UCSD-AML1 (cell line): ENCODE data around the gene SIX3.

Experiments
- DNase-seq: peaks from one replicate; lab custom pipeline; 2025; ENCODE audit not compliant: unreplicated experiment; lab: John Stamatoyannopoulos, UW

SIX3 gene

DNA sequence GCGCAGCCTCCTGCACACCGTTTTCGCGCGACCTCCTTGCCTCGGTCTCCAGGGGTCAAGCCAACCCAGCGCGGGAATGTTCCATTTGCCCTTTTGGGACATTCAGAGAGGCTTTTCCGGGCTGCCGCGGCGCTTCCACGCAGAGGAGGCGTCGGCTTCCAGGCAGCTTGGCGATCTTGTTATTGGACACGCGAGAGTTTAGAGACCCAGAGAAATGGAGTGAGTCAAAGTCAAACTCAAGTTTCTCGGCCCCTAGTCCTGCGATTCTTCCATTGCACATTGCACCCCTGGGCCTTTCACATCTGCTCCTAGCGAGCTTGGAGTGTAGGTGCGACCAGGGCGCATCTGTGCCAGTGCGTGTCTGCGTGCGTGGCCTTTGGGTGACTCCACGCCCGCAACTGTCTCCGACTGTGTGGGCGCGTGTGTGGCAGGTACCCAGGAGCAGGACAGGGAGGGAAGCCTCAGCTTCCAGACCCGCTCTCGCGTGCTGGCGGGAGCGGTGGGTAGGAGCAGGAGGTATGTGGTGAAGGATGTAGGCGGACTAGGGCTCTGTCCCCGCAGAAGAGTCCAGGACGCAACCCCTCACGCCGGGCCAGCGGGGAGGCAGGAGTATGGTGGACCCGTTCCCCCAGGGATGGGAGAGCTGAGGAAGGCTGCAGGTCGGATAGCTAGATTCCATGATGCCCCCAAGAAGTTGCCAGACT lies 13.5 kb downstream of the SIX3 start:
- DNase-seq, result no peak

DNA sequence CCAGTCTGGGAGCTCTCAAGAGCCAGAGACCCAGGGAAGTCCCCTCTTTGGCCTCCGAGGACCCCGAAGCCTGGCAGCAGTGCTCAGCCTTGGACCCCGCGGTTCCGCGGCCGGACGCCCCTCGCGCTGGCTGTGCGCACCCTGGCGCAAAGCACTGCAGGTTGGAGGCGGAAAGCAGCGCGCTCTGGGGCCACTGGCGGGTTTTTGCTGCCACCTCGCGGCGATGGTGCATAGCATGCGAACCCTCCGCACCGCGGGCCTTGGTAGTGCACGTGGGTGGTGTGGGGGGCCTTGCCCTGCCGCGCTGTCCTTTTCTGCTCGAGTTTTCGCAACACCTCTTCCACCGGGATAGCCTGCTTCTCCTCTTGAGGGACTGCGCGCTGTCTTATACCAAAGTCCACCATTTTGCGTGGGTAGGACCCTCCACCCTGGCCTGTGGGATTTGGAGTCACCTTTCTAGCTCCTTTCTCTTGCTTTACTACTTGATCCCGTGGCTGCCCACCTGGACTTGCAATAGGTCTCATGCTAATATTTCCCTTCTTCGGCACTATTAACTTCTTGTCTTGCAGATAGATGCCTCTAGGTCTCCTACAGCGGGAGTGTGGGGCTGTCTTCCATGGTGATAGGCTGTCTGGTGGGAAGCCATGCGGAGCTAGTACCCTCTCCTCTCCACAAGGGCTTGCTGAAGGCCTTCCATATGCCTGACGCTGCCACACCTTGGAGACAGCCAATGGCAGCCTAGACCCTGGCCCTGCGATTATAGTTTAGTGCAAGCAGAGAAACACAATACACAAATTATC lies 14.3 kb downstream of the SIX3 start:
- DNase-seq, result peak; percentile 72

DNA sequence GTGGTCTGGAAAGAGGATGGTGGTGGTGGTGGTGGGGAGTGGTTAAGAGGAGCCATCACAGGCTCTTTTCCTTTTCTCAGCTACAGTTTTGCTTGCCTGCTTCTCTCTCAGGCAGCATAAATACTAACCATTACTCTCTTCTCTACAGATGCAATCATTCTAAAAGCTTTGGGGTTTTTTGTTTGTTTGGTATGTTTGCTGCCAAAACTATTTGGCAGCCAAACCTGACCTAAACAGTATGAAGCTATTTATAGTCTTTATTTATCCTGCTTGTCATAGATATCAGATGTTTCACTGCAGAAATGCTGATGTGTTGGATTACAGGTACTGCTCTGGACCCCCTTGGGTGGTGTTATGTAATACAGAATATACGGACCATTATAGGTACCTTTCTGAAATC lies 15.3 kb downstream of the SIX3 start:
- DNase-seq, result no peak

DNA sequence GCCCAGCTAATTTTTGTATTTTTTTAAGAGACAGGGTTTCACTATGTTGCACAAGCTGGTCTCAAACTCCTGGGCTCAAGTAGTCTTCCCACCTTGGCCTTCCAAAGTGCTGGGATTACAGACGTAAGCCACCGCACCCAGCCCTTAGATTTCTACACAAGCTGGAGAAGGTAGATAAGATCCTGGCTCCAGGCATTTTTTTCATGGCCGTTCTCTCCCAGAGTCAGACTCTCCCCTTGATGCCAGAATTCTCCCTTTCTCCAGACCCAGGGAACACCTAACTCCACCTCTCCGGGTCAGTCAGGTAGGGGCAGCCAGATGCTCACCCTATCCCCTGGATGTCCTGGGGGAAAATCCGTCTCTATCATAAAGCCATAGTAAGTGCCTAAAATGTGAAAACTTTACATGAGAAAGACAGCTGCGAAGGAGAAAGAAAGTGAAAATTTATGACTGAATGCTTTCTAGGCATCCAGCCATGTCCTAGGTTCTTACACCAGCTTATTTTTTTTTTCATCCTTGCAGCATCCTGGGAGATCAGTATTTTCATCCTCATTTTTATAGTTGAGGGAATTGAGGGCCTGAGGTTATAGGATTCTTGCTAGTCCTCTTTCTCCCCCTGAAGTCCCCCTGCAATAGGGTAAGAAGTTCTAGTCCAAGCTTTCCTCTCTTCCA lies 16.3 kb downstream of the SIX3 start:
- DNase-seq, result no peak

DNA sequence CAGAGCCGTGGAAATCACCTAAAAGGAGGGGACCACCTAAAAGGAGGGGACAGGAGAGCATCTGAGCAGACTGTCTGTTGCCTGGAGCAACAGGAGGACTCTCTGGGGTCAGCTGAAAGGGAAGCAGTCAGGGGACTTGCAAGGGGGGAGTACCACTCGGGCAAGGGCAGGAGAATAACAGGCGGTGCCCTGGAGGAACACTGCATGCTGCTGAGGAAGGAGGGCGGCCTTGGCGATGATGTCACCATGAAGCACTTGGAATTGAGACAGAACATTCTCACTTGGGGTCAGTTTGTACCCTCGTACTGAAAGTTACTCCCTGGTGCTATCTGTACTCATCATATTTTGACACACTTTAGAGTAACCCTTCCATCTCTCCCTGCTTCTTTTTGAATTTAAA lies 18.4 kb downstream of the SIX3 start:
- DNase-seq, result no peak

GRCh38 chr2:44960871-44961270 lies 19.4 kb downstream of the SIX3 start:
- no peak for DNase-seq

DNA sequence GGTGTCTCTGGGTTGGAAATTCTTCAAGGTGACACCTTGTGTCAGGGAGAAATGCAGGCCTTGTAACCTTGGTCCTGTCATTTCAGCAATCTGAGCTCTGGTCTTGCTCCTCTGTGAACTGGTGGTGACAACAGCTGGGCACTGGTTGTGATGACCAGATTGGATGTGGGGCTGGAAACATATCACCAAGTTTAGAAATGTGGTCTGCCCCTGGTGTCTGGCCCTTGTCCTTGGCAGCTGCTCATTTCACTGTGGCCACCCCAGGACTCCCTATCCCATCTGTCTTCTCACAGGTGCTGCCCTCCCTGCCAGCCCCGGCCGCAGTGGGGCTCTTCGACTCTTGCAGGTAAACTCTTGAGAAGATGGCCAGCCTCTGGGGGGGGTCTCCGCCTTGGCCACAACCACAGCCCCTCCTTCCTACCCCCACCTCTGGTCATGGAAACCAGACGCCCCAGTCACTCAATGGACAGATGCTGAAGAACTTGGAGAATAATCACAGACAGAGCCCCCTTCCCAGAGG lies 20.7 kb downstream of the SIX3 start:
- no peak for DNase-seq

DNA sequence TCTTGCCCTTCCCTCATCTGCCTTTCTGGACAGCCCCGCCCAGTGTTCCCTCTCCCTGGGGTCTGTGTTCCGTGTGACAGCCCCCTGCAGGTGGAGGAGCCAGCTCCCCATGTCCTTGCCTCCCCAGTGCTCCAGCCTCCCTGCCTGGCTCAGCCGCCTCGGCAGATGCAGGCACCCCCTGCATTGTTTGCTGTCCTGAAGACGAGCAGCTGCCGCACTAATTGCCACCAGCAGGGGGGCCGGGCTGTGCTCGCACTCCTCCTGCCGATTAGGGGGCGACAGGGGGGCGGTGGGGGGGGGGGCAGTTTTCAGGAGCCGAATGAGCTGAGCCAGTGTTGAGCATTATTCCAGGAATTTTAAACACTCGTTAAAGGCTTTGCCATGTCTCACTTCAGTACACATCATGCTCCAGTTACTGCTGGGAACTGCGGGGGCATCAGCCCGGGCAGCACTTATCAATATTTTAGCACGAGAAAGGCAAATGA lies 23.3 kb downstream of the SIX3 start:
- no peak for DNase-seq

DNA sequence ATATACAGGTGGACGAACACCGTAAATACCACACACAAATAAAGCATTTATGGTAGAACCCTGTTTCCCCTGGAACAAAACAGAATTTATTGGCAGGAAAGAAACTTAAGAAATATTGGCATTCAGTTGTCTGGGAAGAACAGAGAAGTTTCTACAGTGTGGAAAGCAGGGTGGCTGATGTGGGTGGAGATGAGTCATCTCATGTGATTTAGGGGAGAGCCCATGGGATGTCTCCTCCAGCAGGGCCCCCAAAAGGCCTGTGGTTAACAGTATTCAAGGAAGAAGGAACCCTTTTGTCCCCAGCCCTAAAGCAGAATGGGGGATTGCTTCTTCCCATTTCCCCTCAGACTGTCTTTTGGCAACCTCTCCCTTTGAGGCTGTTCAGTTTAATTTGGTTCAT lies 24.2 kb downstream of the SIX3 start:
- no peak for DNase-seq

GRCh38 chr2:44967056-44967455 lies 25.6 kb downstream of the SIX3 start:
- DNase-seq, result no peak

DNA sequence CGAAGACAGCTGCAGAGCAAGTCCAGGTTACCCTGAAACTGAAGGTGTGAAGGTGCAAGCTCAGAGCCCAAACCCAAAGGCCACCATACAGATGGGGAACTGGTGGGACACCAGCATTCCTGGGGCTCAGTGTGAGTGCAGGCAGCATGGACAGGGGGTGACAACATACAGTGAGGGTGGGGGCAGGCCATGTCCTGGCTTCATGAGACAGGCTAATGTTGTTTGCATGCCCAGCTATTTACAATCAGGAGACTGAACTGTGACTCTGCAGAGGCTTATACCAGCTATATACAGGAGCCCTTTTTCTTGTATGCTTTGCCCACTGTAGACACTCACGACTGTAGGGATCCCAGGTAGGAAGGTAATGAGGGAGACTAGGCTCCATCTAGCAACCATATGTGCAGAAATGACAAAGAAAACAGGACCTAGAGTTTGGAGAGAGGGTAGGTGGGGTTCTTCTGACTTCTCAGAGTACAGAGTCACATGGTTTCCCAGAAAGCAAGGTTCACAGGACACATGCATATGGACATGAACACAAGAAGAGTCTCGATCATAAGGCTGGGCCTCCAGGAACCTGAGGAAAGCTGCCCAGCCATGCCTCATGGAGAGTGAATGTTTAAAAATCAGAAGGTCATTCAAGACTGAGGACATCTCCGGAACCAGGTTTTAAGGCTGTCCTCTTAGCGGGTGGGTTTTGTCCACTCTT lies 26.4 kb downstream of the SIX3 start:
- DNase-seq, result no peak

DNA sequence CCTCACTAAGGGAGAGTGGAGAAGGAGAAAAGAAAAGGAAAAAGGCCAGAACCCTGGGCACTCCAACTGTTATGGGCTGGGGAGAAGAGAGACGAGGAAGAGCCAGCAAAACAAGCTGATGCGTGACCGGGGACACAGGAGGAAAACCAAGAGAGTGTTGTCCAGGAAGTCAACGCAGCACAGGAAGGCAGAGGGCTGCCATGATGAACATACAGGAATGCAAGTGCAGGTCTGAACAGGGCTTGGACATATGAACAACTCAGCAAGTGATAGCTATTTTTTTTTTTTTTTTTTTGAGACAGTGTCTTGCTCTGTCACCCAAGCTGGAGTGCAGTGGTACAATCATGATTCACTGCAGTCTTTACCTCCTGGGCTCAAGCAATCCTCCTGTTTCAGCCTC lies 28.4 kb downstream of the SIX3 start:
- no peak for DNase-seq

- no peak for DNase-seq
Measured at GRCh38 chr2:44970846-44971450, 29.4 kb downstream of the SIX3 start.

GRCh38 chr2:44972771-44973535 lies 31.5 kb downstream of the SIX3 start:
- no peak for DNase-seq

DNA sequence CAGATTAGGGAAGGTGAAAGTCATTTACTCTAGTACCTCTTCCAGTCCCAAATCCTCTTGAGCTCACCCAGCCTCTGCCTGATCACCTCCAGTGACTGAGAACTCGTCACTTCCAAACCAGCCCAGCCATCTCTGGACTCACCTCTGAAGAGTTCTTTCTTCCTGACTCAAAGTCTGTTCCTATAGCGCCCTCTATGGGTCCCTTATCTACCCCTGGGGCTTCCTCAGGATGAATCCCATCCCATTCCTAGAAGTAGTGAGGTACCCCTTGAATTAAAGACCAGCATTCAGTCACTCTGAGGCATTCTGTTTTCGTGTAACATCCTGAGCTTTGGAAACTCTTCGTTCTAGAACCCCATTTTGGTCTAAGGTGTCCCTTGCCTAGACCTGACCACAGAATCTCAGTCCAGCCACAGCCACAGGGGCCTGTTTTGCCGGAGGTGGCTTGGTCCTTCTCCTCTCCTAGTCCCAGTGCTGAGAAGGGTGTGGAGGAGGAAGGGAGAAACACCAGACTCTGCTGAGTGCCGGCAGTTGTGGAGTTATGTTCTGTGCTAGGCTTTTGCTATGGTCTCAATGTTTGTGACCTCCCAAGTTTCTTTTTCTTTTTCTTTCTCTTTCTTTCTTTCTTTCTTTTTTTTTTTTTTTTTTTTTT lies 32.7 kb downstream of the SIX3 start:
- DNase-seq, result no peak

DNA sequence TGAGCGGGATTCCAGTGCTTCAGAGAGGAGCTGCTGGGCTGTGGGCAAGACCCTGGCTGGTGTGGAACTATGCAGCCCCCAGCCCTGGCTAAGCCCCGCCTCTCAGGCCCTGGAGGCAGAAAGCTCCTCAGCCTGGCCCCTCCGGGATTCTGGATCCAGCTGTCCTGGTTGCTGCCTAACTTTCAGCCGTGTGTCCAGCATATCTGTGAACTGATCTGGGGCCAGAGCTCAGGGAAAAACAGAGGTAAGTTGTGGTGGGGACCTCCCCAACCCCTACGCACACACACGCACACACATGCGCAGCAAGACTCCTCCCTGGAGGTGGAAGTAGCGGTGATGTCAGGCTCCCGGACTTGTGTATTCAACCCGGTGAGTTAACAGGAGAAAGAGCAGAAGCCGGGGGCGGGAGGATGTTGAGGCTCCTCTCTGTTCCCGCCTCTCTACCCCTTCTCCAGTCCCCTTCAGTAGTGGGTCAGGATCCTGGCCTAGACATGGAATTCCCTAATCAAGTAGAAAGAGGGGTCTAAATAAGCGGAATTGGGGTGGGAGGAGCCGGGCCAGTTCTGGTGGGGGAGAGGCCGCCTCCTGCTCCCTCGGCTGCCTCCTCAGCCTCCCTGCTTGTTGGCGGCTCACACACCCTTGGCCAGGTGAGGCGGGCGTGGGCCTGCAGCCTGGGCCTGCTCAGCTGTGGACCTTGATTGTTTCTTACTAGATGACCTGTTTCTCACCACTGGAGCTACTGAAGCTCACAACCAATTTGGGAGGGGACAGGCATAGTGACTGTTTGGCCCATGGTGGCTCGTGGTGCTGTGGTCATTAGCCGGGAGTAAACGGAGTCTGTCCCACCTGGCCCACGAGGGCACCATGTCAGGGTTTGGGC lies 34.3 kb downstream of the SIX3 start:
- DNase-seq, result no peak

GRCh38 chr2:44979581-44979980 lies 38.1 kb downstream of the SIX3 start:
- DNase-seq, result no peak
